ENCODE measurements around the gene YWHAQ.
"Not testable (repeated sequence)": the region's sequence is repeated elsewhere in the genome, so short reads cannot be mapped to it uniquely, and the experiment has no call there.

YWHAQ gene

GRCh38 chr2:9555297-9556120 is 75.3 kb downstream of the YWHAQ start, which contains the start of gene ADAM17:
Gene ADAM17, minus strand, starts transcription at chr2:9555830. Its CDS starts 225 bp downstream, at chr2:9555605.
- peaks cover 22% of the 10 kb centered on the region for H3K4me1 ChIP-seq
- H3K27me3 ChIP-seq (ENCODE audit: low read depth): no peaks in the 10 kb centered on the region
- in situ Hi-C loops (cut with MboI; ENCODE audit: low sequenced_read_pairs): no loop called here
- no peaks in the 10 kb centered on the region for H3K9me3 ChIP-seq
- DNase-seq (ENCODE audit: low spot score in 2 of 2): peak; percentile 89 to 95
- H3K4me3 ChIP-seq: peak within 1 kb of the TSS; percentile 91
- no peaks in the 10 kb centered on the region; the same call in 1 of the 2 replicates for H3K36me3 ChIP-seq (replicated peaks)

- DNase-seq (ENCODE audit: low spot score in 2 of 2): peak; percentile 56 to 60
- H3K36me3 ChIP-seq (replicated peaks): no peaks in the 10 kb centered on the region; the same call in 1 of the 2 replicates
- peaks cover 22% of the 10 kb centered on the region for H3K4me1 ChIP-seq
- H3K27me3 ChIP-seq (ENCODE audit: low read depth): no peaks in the 10 kb centered on the region
- H3K4me3 ChIP-seq: peak overlapping the region; percentile 91
- in situ Hi-C loops (cut with MboI; ENCODE audit: low sequenced_read_pairs): no loop called here
- H3K9me3 ChIP-seq: no peaks in the 10 kb centered on the region
Observed at GRCh38 chr2:9554921-9555296, 75.9 kb downstream of the YWHAQ start.

GRCh38 chr2:9552219-9553178 is 78.3 kb downstream of the YWHAQ start:
- Histone ChIP-seq H3K36me3 (replicated peaks) (no peaks in the 10 kb centered on the region; the same call in 1 of the 2 replicates), H3K4me1 (peaks cover 27% of the 10 kb centered on the region), H3K9me3 (no peaks in the 10 kb centered on the region), H3K27me3 (ENCODE audit: low read depth) (no peaks in the 10 kb centered on the region), H3K4me3 (no peak overlapping the region)
- peak in 1 of 2 experiments; percentile 6 for DNase-seq (ENCODE audit: low spot score in 2 of 2)
- in situ Hi-C loops (cut with MboI; ENCODE audit: low sequenced_read_pairs): no loop called here

- DNase-seq (ENCODE audit: low spot score in 2 of 2); in situ Hi-C loops (cut with MboI; ENCODE audit: low sequenced_read_pairs): not testable (repeated sequence)
Observed at GRCh38 chr2:9550859-9551391, 79.9 kb downstream of the YWHAQ start.

GRCh38 chr2:9549420-9549819 is 81.4 kb downstream of the YWHAQ start:
- in situ Hi-C loops (cut with MboI; ENCODE audit: low sequenced_read_pairs): no loop called here
- Histone ChIP-seq H3K9me3 (no peaks in the 10 kb centered on the region), H3K27me3 (ENCODE audit: low read depth) (no peaks in the 10 kb centered on the region), H3K36me3 (replicated peaks) (no peaks in the 10 kb centered on the region), H3K4me3 (no peak overlapping the region), H3K4me1 (peaks cover 26% of the 10 kb centered on the region)
- DNase-seq (ENCODE audit: low spot score in 2 of 2): no peak

More at GRCh38 chr2:9550859-9551391, 79.9 kb downstream of the YWHAQ start:
- H3K36me3 ChIP-seq (replicated peaks); H3K9me3 ChIP-seq; H3K27me3 ChIP-seq (ENCODE audit: low read depth); H3K4me3 ChIP-seq: not testable (repeated sequence)
- H3K4me1 ChIP-seq: peaks cover 27% of the 10 kb centered on the region

- Histone ChIP-seq H3K36me3 (replicated peaks) (no peaks in the 10 kb centered on the region), H3K4me3 (no peak overlapping the region), H3K9me3 (no peaks in the 10 kb centered on the region), H3K4me1 (peaks cover 19% of the 10 kb centered on the region), H3K27me3 (ENCODE audit: low read depth) (no peaks in the 10 kb centered on the region)
- no peak for DNase-seq (ENCODE audit: low spot score in 2 of 2)
- in situ Hi-C loops (cut with MboI; ENCODE audit: low sequenced_read_pairs): no loop called here
Observed at GRCh38 chr2:9548506-9548905, 82.3 kb downstream of the YWHAQ start.

- Histone ChIP-seq H3K4me1 (peaks cover 12% of the 10 kb centered on the region), H3K36me3 (replicated peaks) (peaks cover 2% of the 10 kb centered on the region; the same call in 1 of the 2 replicates), H3K27me3 (ENCODE audit: low read depth) (no peaks in the 10 kb centered on the region), H3K4me3 (no peak overlapping the region), H3K9me3 (no peaks in the 10 kb centered on the region)
- DNase-seq (ENCODE audit: low spot score in 2 of 2): no peak
- in situ Hi-C loops (cut with MboI; ENCODE audit: low sequenced_read_pairs): no loop called here
Observed at GRCh38 chr2:9547262-9547991, 83.4 kb downstream of the YWHAQ start.

- peaks cover 5% of the 10 kb centered on the region for H3K4me1 ChIP-seq
- in situ Hi-C loops (cut with MboI; ENCODE audit: low sequenced_read_pairs): no loop called here
- H3K36me3 ChIP-seq (replicated peaks): peaks cover 5% of the 10 kb centered on the region
- H3K4me3 ChIP-seq: no peak overlapping the region
- H3K27me3 ChIP-seq (ENCODE audit: low read depth): no peaks in the 10 kb centered on the region
- H3K9me3 ChIP-seq: no peaks in the 10 kb centered on the region
- no peak for DNase-seq (ENCODE audit: low spot score in 2 of 2)
Observed at GRCh38 chr2:9545502-9545901, 85.3 kb downstream of the YWHAQ start.

- H3K4me3 ChIP-seq: no peak overlapping the region
- no peak for DNase-seq (ENCODE audit: low spot score in 2 of 2)
- H3K4me1 ChIP-seq: peaks cover 3% of the 10 kb centered on the region
- H3K36me3 ChIP-seq (replicated peaks): peaks cover 5% of the 10 kb centered on the region
- H3K27me3 ChIP-seq (ENCODE audit: low read depth): no peaks in the 10 kb centered on the region
- in situ Hi-C loops (cut with MboI; ENCODE audit: low sequenced_read_pairs): no loop called here
- H3K9me3 ChIP-seq: no peaks in the 10 kb centered on the region
Observed at GRCh38 chr2:9543557-9543956, 87.2 kb downstream of the YWHAQ start.

GRCh38 chr2:9539531-9539930 is 91.3 kb downstream of the YWHAQ start:
- no peaks in the 10 kb centered on the region for H3K9me3 ChIP-seq
- H3K4me1 ChIP-seq: peaks cover 3% of the 10 kb centered on the region
- H3K27me3 ChIP-seq (ENCODE audit: low read depth): no peaks in the 10 kb centered on the region
- H3K4me3 ChIP-seq: no peak overlapping the region
- peaks cover 5% of the 10 kb centered on the region for H3K36me3 ChIP-seq (replicated peaks)
- in situ Hi-C loops (cut with MboI; ENCODE audit: low sequenced_read_pairs): no loop called here
- no peak for DNase-seq (ENCODE audit: low spot score in 2 of 2)

- peaks cover 3% of the 10 kb centered on the region for H3K4me1 ChIP-seq
- no peaks in the 10 kb centered on the region for H3K27me3 ChIP-seq (ENCODE audit: low read depth)
- peak in 1 of 2 experiments; percentile 18 for DNase-seq (ENCODE audit: low spot score in 2 of 2)
- no peak overlapping the region for H3K4me3 ChIP-seq
- no peaks in the 10 kb centered on the region for H3K9me3 ChIP-seq
- in situ Hi-C loops (cut with MboI; ENCODE audit: low sequenced_read_pairs): no loop called here
- H3K36me3 ChIP-seq (replicated peaks): peaks cover 4% of the 10 kb centered on the region
Observed at GRCh38 chr2:9538000-9538507, 92.7 kb downstream of the YWHAQ start.

- no peak overlapping the region for H3K4me3 ChIP-seq
- peaks cover 3% of the 10 kb centered on the region for H3K36me3 ChIP-seq (replicated peaks)
- peaks cover 3% of the 10 kb centered on the region for H3K4me1 ChIP-seq
- in situ Hi-C loops (cut with MboI; ENCODE audit: low sequenced_read_pairs): no loop called here
- no peak for DNase-seq (ENCODE audit: low spot score in 2 of 2)
- no peaks in the 10 kb centered on the region for H3K9me3 ChIP-seq
- no peaks in the 10 kb centered on the region for H3K27me3 ChIP-seq (ENCODE audit: low read depth)
Observed at GRCh38 chr2:9536504-9536903, 94.3 kb downstream of the YWHAQ start.

GRCh38 chr2:9535177-9535576 is 95.6 kb downstream of the YWHAQ start:
- H3K27me3 ChIP-seq (ENCODE audit: low read depth): no peaks in the 10 kb centered on the region
- DNase-seq (ENCODE audit: low spot score in 2 of 2): no peak
- H3K4me3 ChIP-seq: no peak overlapping the region
- no peaks in the 10 kb centered on the region; the same call in 1 of the 2 replicates for H3K36me3 ChIP-seq (replicated peaks)
- in situ Hi-C loops (cut with MboI; ENCODE audit: low sequenced_read_pairs): no loop called here
- peaks cover 3% of the 10 kb centered on the region for H3K4me1 ChIP-seq
- H3K9me3 ChIP-seq: no peaks in the 10 kb centered on the region

All from HAP-1 (cell line).